A549 treated with RU486 at 1 μM for 4 hours (cell line): ENCODE data around the gene TMEM39A. TPM values are rescaled to one million over a fixed set of nuclear protein-coding genes. Genes with fewer than 3 reads are reported as not detected.

Experiments
- total RNA-seq: library from RNA; stranded (reverse); fragments of 200-300 nt; extraction: Qiagen RNA extraction; gene quantifications from 5 replicates; pipeline ENCODE4 v1.2.3, GENCODE V29; 2022; ENCODE audit warnings: low read depth

TMEM39A gene, protein sequence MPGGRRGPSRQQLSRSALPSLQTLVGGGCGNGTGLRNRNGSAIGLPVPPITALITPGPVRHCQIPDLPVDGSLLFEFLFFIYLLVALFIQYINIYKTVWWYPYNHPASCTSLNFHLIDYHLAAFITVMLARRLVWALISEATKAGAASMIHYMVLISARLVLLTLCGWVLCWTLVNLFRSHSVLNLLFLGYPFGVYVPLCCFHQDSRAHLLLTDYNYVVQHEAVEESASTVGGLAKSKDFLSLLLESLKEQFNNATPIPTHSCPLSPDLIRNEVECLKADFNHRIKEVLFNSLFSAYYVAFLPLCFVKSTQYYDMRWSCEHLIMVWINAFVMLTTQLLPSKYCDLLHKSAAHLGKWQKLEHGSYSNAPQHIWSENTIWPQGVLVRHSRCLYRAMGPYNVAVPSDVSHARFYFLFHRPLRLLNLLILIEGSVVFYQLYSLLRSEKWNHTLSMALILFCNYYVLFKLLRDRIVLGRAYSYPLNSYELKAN
- 25.9 to 27.6 TPM (median 26.5 TPM) in 5 replicates for total RNA-seq

DNA sequence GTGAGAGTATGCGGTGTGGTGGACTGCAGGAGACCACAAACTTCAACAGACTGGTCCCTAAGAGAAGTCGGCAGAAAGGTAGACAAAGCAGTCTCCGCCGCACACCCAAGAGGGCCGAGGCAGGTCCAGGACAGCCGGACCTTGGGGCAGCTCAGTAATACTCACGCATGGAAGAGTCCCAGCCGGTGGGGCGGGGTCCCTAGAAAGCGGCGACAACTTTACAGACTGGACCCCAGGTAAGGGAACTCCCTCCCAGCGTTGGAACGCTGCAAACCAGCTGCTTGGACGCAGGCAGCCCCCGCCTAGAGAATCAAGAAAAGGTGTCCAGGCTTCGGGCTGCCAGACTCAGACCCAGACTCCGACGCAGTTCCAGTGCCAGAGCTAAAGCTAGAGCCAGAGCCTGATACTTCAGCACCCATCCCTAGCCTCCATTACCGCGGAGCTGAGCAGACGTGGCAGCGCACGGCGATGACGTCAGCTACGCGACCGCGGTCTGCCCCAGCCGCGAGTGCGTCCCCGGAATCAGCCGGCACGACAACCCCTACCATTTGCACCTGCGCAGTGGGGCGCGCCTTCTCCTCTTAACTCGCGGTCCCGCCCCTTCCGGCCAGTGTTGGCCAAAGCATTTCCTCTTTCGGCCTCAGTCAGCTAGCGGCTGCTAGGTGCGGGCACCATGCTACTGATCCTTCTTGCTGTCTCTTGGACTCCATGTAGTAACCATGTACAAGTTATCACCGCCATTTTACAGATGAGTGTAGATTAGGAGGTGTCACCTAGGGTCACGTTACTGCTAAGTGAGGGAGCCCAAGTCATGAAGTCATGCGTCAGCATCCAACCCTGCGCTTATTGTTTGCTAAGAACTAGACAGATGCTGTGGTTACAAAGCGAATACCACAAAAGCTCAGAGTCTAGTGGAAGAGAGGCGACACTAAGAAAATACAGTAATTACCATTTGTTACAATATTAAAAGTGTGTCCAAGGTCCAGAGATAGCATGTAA, at the start of gene TMEM39A:
TSS of gene TMEM39A (minus strand) at position 445 of the 999 bp plus-strand sequence. CDS start 1,541 bp downstream, outside the sequence.

DNA sequence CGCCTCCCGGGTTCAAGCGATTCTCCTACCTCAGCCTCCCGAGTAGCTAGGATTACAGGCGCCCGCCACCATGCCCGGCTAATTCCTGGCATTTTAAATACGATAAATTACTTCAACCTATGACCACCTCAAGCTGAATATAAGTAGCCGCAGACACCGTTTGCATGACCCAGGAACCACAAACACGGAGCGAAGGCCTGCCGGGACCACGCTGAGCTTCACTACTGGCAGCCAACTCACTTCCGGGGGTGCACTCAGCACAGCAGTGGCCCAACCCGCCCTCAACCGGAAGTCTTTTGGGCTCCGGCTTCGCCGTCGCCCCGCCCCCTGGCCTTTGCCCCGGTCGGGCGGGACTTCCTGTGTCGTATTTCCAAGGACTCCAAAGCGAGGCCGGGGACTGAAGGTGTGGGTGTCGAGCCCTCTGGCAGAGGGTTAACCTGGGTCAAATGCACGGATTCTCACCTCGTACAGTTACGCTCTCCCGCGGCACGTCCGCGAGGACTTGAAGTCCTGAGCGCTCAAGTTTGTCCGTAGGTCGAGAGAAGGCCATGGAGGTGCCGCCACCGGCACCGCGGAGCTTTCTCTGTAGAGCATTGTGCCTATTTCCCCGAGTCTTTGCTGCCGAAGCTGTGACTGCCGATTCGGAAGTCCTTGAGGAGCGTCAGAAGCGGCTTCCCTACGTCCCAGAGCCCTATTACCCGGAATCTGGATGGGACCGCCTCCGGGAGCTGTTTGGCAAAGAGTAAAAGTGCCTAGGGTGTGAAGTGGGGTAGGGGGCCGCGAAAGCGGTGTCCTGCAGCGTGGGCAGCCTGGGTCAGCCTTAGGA, 35.0 kb upstream of the TMEM39A start, which contains the start of gene TIMMDC1:
TSS of gene TIMMDC1 (plus strand) at position 362 of the 826 bp plus-strand sequence. CDS start at position 549, 187 bp downstream.

Other genes with a start within 250 kb of the TMEM39A start
- gene B4GALT4, start 222.7 kb downstream of the TMEM39A start, total RNA-seq, result 98.6 to 128 TPM (median 118 TPM) in 5 replicates
- 0.88 to 2.0 TPM (median 1.7 TPM) in 5 replicates for gene ARHGAP31, start 169.2 kb downstream of the TMEM39A start, total RNA-seq
- 8.2 to 10.2 TPM (median 9.0 TPM) in 5 replicates for gene POGLUT1, start 5.3 kb upstream of the TMEM39A start, total RNA-seq
- gene TIMMDC1, start 34.9 kb upstream of the TMEM39A start, total RNA-seq, result 59.7 to 104 TPM (median 74.4 TPM) in 5 replicates
- gene CD80, start 96.0 kb upstream of the TMEM39A start, total RNA-seq, result not detected in 5 replicates
- 1.9 to 2.6 TPM (median 2.6 TPM) in 5 replicates for gene ADPRH, start 115.9 kb upstream of the TMEM39A start, total RNA-seq
- gene PLA1A, start 134.3 kb upstream of the TMEM39A start, total RNA-seq, result 0.27 to 0.52 TPM (median 0.38 TPM) in 5 replicates
- gene POPDC2, start 197.0 kb upstream of the TMEM39A start, total RNA-seq, result 0.11 to 1.3 TPM (median 0.24 TPM) in 5 replicates
- gene COX17, start 213.8 kb upstream of the TMEM39A start, total RNA-seq, result 96.0 to 137 TPM (median 103 TPM) in 5 replicates
- 0.15 to 0.35 TPM (median 0.31 TPM) in 5 replicates for gene CFAP91, start 239.4 kb upstream of the TMEM39A start, total RNA-seq